Putamen (tissue), 1 donor: ENCODE results near the gene FAM193B.
"Not testable (repeated sequence)": the region's sequence is repeated elsewhere in the genome, so short reads cannot be mapped to it uniquely, and the experiment has no call there.

Experiments
- DNase-seq: peaks from one replicate; pipeline ENCODE4 v3.0.0-alpha.2; 2016; ENCODE audit warnings: low spot score

Gene FAM193B

GRCh38 chr5:177537389-177538361 is 16.7 kb downstream of the FAM193B start:
- DNase-seq, result no peak

DNA sequence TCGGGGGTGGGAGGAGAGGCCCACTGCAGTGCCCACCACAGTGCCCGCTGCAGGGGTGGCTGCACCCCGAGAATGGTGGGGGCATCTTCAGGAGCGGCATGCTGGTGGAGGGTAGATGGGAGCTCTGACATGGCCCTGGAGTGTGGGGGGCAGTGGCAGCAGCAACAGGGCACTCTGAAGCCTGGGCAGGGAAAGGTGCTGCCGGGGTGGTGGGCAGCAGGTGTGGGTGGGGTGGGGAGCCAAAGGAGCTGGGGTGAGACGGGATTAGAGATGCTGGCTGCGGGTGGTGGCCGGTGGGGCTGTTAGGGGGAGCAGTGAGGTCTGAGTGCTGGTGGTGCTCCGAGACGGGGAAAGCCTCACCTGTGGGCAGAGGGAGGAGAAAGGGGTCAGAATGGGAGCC is 18.0 kb downstream of the FAM193B start:
- no peak for DNase-seq

DNA sequence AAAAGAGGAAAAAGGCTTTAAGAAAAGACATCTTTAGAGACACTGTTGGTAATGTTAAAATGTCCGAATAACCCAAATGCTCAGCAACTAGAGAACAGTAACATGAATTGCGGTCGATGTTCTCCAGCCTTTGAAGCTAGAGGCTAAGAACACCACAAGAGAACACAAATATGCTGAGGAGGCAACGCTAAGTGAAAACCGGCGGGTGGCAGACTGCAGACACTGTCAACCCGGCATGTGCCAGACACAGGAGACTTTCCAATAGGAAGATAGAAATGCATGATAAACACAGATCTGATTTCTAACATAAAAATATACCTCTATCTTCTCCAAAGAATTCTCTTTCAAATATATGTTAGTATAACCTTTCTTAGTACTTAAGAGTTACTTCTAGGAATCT is 19.2 kb downstream of the FAM193B start:
- no peak for DNase-seq

GRCh38 chr5:177534433-177534832 is 19.9 kb downstream of the FAM193B start:
- DNase-seq, result not testable (repeated sequence)

DNA sequence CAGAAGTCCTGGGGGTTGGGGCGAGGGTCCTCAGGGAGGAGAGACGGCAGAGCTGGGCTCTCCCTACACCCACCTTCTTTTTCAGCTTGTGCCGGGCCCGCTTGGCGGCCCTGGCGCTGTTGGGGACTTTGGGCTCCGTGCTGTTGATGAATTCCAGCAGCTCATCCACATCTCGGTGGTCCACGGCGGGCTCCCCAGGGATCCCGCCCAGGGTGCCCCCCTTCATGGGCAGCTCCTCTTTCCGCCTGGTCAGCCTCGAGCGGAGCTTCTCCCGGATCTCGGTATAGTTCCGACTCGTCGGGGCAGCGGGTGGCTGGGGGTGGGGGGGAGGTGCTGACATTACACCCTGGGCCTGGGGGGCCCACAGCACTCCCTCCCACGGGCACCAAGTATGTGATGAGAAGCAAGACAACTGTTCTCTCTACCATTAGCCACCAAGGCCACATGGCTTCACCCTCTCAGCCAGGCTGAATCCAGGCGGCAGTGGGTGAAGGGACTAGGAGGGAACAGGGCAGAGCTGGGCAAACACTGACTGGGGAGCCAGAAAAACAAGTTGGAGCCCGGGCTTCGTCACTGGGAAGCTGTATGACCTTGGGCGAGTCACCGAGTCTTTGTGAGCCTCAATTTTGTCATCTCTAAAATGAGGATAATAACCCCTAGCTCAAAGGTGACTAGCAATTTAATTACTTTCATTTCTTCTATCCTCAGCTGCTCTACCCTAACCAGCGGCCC is 23.0 kb downstream of the FAM193B start:
- no peak for DNase-seq

DNA sequence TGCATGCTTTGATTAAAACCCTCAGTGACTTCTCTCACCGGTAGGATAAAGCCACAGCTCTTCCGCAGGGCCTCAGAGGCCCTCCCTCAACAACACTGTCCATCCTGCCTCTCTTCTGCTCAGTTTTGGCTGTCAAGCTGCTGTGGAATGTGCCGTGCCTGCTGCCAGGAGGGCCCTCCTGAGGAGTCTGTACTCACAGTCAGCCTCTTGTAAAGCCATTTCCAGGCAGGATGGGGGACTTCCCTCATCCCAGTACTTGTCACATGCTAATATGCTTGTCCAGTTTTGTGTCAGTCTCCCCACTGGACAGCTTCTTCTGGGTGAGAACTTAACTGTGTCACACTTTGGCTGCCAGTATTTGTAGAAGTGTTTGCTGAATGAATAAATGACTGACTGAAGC is 23.7 kb downstream of the FAM193B start:
- DNase-seq, result no peak

DNA sequence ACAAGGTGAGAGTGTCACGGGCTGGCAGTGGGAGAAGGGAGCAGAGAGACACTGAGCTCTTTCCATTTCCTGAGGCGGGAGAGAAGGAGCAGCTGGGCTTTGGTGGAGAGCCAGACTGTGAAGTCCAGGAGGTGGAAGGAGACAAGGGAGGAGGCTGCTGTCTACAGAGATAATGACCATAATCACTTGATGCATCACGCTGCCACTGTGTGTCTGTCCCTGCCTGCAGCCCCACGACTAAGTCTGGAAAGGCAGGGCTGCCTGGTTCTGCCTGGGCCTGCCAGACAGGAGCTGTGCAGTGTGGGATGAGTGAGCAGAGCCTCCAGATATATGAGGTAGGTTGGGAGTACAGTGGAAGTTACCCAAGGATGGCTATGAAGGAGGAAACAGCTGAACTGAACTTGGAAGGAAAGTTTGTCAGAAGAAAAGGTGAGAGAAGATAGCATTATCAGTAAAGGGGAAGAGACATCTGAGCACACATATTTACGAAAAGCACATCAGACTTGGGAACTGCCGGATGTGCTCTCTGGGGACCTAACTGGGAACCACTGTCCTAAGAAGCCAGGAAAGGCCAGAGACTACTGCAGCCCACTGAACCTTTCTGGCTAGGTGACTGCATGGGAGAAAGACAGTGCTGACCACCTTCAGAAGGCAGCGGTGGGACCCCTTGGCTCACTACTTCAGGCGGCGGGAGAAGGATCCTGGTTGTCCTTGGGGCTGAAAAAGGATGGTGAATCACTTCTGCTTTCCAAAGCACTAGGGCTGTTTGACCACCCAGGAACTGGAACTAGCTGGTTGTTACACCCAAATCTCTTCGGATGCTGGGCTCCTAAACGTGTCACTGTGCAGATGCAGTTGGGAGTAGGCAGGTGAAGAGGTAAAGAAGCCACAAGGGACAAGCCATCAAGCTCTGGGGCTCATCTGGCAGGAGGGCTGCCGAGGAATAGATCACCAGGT is 24.8 kb downstream of the FAM193B start:
- no peak for DNase-seq

DNA sequence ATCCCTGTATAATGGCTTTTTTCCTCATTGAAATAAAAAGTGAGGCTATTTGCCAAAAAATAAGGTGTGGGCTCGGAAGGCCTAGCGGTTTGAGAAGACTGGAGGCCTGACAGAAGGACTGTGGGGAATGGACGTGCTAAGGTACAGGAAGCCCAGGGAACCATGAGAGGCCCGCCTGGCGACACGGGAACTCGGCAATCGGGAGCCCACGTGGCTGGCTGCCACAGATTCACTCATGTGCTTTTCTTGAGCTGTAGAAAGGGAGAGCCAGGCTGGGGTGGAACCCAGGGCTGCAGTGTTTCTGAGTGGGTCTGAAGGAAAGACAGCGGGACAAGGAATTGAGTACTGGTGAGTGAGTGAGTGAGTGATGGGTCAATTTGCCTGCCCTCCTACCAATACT is 25.7 kb downstream of the FAM193B start:
- no peak for DNase-seq

DNA sequence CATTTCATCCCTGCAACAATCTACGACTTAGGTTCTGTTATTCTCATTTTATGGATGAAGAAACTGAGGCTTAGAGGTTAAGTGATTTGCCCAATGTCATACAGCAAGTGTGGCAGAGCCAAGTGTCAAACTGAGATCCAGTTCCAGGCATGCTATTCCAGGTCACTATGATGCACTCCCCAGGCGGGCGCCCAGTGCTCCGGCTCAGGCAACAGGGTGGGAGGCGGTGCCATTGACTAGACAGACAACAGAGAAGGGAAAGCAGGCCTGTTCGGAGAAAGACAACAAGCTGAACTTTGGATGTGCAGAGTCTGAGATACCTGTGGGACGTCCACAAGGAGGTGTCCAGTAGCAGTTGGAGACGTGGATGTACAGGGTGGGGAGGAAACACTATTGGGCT is 26.8 kb downstream of the FAM193B start:
- DNase-seq, result no peak

DNA sequence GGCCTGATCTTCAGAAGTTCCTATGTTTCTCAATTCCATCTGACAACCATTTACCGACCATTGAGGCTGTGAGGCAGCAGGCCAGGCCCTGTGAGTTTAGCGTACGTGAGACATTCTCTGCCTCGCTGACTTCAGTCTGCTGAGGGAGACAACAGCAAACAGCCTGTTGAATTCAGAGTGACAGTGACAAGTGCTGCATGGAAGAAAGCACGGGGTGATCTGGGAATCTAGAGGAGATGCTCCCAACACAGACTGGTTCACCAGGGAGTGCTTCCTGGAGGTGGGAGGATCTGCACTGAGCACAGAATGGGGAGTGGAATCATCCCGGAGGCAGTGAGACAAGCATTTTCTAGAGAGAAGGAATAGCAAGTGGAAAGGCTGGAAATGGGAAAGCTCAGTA is 27.6 kb downstream of the FAM193B start:
- peak; percentile 45 for DNase-seq

DNA sequence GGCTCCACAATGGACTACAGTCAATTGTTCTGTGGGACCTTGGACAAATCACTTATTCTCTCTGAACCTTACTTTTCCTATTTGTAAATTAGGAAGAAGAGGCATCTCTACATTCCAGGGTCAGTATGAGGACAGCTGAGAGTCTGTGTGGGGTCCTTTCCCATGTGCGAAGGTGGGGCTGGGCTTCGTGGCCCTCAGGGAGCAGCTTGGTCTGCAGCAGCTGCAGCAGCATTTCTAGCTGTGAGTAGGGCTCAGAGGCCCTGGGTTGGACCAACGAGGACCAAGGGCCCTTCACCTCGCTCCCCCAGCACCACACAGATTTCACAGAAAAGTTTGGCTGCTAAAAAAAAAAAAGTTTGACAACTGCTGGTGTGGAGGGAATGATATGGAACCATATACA is 28.2 kb downstream of the FAM193B start:
- DNase-seq, result no peak

GRCh38 chr5:177524941-177525655 is 29.3 kb downstream of the FAM193B start:
- DNase-seq, result no peak

DNA sequence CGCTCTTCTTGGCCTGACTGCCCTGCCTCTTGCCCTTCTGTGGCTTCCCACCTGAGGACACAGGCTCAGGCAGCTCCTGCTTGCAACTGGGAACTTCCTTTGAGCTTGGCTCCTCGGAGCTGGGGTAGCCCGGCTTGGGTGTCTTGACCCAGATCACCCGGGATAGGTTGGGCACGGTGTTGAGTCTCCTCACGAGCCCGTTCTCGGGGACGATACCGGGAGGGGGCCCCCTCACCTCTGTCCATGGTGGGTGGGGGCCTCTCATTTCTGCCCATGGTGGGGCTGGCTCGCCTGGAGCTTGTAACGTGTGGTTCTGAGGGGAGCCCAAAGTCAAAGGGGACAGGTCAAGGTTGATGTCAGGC is 29.8 kb downstream of the FAM193B start:
- no peak for DNase-seq

- DNase-seq, result no peak
These were observed 30.4 kb downstream of the FAM193B start for GRCh38 chr5:177523711-177524538.

DNA sequence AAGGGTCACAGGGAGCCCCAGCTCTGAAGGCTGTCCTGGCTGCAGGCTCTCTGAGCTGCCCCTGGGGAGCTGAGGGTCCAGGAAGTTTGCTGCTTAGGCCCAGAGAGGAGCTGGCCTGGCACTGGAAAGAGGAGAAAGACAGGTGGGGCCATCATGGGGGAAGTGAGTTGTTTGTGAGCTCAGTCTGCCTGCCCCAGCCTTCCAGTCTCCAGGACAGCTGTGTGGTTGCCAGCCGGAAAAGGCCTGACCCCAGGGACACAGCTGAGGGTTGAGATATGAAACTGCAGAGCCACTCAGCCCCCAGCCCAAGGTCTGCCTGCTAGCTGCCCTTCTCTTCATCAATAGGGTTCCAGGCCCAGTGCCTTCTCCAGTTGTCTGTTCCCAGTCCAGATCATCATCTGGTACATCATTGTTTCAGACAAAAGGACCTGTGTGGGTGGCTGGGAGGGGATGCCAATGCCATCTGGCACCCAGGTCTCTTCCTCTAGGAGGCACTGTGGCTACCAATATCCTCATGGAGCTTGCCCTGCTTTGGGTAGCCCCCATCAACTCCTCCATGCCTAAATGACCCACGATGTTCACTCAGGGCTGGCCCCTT is 33.3 kb downstream of the FAM193B start:
- DNase-seq, result no peak

DNA sequence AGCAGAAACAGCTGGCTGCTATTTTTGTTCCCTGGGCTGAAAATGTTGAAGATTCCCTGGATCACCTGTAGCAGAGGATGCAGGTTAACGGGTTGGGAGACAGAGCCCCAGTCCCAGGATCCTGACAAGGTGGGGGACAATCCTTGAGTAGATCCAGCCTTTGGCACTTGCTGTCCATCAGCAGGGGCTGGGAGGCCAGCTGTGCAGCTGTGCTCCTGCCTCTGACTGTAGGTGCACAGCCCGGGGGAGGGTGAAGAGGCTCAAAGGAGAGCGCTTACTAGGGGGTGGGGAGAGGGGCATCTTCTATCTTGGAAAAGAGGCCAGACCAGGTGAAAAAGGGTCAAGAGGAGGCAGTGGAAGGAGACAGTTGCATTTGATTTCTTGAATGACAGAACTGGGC is 34.1 kb downstream of the FAM193B start:
- DNase-seq, result no peak

DNA sequence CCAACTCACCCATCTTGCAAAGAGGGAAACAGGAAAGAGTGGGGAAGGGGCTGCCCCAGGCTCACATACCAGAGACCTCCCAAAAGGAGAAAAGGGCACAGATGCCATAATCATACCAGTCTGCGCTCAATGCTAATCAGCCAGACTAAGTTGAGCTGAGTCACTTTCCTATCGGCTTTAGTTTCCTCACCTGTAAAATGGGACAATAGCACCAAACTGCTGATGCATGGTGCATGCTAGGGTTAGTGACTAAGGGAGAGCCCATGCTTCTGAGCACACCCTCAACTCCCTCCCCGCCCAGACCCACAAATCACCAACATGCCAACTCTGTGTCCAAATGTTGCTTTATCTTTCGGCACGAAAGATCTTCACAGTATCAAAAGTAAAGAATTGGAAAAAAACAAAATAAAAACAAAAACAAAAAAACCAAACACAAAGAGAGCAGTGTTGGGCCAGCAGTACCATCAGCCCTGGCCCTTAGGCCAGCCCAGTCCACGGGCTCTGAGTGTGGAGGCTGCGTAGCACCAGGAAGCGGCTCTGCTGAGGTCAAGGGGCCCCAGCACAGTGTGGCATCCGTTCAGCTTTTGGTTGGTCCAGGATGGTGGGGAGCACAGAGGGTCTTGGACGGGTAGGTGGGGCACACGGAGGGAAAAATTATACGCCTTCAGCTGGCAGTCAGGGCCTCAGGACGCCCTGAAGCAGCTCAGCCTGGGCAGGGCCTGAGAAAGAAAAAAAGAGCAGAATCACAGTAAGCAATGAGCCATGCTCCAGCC is 34.7 kb downstream of the FAM193B start:
- DNase-seq, result no peak

DNA sequence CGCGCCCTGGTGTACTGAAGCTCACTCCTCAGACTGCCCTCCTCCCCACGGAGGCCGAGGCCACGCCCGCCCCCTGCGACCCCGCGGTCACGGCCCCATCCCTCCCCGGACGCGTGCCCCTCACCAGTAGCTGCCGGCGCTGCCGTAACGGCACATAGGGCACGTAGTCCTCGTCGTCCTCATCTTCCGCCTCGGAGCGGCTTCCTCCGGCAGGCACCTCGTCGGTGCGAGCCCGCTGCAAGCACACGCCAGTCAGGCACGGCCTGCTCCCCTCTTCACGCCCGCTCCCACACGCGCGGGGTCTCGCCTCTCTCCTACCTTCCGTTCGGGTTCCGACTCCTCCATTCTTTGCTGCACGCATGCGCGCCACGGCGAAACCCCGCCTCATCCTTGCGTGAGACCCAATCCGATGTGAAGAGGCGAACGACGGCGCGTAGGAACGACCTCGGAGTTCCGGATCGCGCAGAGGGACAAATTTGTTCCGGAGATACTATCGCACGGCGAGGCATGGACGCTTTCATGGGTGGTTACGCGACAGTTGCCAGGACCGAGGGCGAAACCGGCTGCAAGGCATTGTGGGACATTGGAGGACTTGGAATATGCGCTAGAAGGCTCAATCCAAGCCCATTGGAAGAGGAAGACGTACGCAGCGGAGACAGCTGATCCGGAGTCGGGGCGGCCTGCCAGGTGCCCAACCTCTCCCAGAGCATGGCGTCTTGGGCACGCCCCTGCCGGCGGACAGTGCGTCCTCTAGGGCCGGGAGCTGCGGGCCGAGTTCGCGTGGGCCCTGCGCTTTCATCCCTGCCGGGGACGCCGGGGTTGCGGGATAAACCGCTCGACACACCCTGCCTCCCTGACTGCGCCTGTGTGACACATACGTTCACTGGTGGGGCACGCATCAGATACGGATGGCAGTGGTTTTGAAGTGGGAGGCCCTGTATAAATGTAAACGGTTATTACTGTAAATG is 37.5 kb downstream of the FAM193B start, which contains the start of gene DDX41:
Gene DDX41, minus strand, starts transcription at position 361 of the 968 bp plus-strand sequence. Its CDS starts 16 bp downstream, at position 345.
- DNase-seq, result peak; percentile 99
